AG08395 (cell line): ENCODE data around the gene KIF16B.
"Not testable (repeated sequence)": the region's sequence is repeated elsewhere in the genome, so short reads cannot be mapped to it uniquely, and the experiment has no call there.

Source experiments
- DNase-seq: peaks from one replicate; pipeline ENCODE4 v3.0.0; 2012; ENCODE audit warnings: mixed read lengths, low spot score

Gene KIF16B, protein sequence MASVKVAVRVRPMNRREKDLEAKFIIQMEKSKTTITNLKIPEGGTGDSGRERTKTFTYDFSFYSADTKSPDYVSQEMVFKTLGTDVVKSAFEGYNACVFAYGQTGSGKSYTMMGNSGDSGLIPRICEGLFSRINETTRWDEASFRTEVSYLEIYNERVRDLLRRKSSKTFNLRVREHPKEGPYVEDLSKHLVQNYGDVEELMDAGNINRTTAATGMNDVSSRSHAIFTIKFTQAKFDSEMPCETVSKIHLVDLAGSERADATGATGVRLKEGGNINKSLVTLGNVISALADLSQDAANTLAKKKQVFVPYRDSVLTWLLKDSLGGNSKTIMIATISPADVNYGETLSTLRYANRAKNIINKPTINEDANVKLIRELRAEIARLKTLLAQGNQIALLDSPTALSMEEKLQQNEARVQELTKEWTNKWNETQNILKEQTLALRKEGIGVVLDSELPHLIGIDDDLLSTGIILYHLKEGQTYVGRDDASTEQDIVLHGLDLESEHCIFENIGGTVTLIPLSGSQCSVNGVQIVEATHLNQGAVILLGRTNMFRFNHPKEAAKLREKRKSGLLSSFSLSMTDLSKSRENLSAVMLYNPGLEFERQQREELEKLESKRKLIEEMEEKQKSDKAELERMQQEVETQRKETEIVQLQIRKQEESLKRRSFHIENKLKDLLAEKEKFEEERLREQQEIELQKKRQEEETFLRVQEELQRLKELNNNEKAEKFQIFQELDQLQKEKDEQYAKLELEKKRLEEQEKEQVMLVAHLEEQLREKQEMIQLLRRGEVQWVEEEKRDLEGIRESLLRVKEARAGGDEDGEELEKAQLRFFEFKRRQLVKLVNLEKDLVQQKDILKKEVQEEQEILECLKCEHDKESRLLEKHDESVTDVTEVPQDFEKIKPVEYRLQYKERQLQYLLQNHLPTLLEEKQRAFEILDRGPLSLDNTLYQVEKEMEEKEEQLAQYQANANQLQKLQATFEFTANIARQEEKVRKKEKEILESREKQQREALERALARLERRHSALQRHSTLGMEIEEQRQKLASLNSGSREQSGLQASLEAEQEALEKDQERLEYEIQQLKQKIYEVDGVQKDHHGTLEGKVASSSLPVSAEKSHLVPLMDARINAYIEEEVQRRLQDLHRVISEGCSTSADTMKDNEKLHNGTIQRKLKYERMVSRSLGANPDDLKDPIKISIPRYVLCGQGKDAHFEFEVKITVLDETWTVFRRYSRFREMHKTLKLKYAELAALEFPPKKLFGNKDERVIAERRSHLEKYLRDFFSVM (N-terminal part only)

DNA sequence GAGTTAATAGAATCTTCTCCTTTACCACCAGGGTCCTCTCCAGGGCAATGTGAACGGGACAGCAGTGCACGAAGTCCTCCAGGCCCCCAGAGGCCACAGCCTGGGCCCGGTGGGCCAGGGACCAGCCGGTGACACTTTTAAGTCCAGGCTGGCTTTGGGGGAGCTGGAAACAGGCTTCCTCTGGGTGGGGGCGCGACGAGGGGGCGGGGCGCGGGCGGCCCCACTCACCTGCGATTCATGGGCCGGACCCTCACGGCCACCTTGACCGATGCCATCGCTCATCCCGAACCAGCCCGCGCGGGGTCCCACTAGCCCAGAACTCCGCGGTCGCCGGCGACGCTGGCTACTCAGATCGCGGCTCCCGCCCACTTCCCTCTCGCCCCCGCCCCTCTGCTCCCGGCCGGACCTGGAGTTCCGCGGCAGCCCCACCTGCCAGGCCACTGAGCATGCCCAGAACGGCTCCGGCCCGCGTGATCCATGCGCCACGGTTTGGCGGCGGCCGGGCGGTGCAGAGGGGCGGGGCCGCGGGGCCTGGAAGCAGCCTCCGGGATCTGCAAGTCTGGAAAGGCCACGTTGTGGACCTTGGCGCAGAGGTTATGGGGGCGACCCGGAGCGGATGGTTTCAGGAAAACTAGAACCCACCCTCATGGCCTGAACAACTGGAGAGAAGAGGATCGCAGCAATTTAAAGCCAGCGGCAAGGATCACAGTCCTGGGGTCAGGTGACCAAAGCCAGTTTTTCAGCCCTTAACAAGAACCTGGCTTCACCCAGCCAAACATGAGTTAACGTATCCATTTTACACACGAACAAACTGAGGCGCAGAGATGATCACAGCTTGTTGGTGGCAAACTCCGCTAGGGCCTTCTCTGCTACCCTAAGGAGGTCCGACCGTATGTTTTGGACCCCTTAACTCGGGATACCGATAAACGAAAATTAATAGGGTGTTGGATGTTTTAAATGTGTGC lies at the start of gene KIF16B:
KIF16B (minus strand) TSS at position 448 of the 965 bp plus-strand sequence; CDS start at position 275, 173 bp downstream.
- peak; percentile 89 for DNase-seq

DNA sequence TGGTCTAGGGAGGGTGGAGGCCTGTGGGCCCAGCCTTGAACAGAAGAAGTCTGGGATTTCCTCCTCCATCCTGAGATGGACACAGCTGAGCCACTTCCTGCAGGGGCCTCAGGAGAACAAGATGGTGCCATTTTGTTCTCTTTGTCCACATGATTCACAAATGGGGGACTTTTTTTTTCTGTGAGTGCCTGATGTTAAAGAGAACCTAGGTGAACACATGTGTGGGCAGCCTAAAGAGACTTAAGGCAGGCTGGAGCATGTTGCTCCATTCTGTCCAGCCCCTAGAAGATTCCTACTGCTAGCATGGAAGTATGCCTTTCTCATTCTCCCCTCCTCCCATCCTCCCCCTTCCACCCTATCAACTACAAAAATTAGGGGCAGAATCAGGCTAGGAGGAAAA lies 49.3 kb upstream of the KIF16B start:
- no peak for DNase-seq

- no peak for DNase-seq
These were observed 48.3 kb upstream of the KIF16B start for GRCh38 chr20:16621435-16622141.

GRCh38 chr20:16620961-16621360 lies 47.7 kb upstream of the KIF16B start:
- DNase-seq: no peak

- DNase-seq: no peak
These were observed 46.7 kb upstream of the KIF16B start for GRCh38 chr20:16619953-16620352.

DNA sequence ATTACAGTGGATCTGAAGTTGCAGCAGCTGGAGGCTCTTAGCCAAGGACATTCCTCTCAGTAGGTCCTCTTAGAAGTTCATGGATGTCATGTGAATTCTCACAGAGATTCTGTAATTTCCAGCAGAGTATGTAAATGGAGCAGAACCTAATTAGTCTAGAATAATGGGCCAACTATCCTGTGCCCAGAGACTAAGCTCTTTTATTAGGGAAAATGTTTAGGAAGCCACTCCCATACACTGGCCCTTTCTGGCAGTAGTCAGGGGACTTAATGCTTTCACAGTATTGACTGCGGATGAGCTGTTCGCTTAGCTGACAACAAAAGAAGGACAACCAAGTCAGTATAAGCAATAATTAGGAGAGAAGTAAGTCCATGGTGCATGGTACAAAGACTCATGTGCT lies 43.8 kb upstream of the KIF16B start:
- no peak for DNase-seq

DNA sequence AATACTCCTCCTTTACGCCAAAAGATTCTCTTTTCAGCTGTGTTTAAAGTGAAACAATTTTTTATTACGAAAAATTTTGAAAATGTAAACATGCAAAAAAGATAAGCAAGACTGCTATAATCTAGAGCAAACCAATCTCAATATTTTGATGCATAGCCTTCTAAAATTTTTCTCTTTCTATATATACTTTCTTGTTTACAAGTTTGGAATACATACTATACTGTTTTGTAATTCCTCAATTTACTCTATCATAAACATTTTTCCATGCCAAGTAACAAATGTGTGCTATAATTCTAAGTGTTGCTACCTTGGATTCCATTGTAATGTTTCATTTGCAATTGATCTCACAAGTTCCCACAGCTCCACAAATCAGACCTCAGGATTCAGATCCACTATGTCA lies 43.1 kb upstream of the KIF16B start:
- no peak for DNase-seq

DNA sequence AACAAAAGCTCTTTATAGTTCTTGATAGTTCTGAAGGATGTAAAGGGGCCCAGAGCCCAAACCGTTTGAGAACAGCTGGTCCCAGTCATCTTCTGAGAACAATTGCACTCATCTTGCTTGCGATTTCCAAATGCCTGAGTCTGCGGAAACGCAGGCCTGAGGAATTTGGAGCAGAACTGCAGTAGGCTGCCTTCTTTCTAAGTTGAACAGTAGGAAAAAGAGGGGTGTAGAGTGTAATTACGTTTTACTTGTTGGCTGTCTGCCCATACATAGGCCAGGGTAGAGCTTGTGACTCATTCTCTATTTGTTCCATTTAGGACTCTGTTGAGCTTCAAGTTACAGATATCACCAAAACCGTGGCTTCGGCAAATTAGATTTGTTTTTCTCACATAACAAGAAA lies 42.0 kb upstream of the KIF16B start:
- DNase-seq: peak; percentile 20

DNA sequence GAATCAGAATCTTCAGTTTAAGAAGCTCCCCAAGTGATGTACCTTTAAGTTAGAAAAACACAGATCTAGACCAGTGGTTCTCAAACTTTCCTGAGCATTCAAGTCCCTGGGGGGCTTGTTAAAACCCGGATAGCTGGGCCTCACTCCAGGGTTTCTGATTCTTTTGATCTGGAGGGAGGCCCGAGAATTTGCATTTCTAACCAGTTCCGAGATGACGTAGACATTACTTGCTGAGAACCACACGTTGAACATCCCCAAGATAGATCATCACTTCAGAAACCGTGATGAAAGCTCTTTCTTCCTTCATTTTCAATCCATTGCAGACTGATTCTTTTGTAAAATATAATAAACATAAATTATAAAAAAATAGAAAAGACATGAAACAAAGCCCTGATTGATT lies 40.7 kb upstream of the KIF16B start:
- no peak for DNase-seq

- DNase-seq: no peak
These were observed 39.5 kb upstream of the KIF16B start for GRCh38 chr20:16612706-16613105.

DNA sequence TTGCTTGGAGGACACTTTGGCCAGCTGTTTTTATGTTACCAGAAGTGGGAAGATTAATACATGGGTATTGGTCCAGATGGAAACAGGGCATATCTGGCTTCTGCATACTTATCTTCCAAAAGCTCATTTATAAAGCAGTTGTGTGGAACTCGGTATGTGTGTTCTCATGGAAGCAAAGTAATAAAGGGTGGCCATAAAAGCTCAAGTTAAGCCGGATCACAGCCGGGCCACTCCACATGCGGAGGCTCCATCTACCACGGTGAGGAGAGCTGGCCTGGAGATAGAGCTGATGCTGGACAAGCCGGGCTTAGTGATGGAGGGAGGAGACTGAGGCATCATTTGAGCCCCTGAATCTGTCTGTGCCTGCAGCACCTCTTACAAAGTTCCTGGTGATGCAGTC lies 38.6 kb upstream of the KIF16B start:
- no peak for DNase-seq

DNA sequence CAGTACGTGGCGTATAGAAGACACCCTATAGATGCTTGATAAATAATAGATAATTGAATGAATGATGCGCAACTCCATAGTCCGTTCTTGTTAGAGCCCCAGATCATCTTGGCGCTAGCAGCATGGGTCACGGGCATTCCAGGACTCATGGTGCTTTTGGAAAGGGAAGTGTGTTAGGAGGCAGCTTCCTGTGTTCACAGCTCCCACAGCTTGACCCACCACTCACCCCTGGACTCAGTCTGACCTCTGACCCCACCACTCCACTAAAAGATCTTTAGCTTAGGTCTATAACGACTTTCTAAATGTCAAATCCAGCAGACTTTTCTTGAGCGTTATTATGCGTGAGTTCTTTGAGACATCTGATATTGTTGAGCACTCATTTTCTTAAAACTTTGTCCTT lies 35.8 kb upstream of the KIF16B start:
- DNase-seq: no peak

DNA sequence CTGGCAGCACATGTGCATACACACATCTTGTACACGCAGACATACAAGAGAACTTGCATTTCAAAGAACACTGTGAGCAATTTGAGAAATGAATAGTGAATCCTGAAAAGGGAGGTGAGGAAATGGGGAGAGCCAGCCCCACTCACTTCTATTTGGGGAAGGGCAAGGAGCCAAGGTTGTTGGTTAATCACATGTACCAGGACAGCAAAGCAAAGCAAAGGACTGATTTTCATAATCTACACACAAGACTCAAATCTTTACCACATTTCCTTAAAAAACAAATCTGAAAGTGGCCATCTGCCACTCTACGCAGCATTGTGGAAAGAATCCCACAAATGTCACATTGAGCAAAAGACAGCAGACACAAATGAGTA lies 35.0 kb upstream of the KIF16B start:
- DNase-seq: no peak

DNA sequence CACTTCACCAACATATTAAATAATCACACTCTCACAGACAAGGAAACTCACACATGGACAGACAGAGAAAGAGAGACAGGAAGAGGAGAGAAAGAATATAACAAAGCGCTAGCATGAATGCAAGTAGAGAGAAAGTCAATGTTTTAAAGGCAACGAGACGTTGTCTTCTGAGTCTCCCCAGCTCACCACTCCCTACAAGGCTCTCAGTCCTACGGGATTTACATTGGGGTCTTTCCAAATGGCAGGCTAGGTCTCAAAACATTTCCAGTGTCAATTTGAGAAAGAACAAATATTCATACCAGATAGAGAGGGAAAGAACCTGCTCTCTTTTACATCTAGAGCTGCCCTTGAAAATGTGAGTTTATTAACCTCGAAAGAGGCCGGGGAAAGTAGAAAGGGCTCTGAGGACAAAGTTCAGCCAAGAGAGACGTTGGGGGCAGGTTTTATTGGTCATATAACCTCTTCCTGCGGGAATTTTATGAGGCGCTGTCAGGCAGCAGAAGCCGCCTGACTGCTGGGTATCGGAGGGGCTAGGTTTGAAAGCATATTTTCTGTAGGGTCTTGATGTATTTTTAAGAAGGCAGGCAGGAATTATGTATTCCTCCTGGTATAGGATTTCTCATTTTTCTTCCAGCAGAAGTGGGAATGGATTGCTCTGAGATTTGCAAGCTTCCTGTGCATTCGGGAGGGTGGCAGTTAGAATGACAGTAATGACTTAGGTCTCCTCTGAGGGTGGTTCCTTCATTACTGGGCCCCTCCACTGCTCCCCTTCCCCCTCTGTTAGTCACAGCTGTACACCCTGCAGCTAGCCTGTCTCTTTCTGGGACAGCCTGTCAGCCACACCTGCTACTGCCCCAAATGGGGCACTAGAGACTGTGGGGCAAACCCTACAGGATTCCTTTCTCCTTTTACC lies 34.4 kb upstream of the KIF16B start:
- DNase-seq: no peak

- DNase-seq: no peak
These were observed 33.3 kb upstream of the KIF16B start for GRCh38 chr20:16606468-16607070.

DNA sequence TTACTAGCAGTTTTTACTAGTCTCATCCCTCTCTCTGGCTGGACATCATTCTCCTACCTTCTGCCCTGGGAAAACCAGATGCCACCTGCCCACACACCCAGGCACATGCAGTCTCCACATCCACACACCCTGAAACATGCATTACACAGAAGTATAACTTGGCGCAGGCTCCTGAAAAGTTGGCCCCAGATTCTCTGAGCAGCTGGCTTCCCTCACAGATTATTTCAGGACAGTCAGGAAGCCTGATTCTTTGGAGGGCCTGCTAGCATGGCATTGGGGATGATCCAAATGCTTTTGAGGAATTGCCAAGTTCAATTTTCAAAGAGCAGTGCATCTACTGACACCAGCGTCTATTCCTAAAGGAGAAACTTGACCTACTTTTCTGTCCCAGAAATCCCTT lies 27.8 kb upstream of the KIF16B start:
- DNase-seq: no peak

- DNase-seq: no peak
These were observed 26.0 kb upstream of the KIF16B start for GRCh38 chr20:16599257-16599656.

DNA sequence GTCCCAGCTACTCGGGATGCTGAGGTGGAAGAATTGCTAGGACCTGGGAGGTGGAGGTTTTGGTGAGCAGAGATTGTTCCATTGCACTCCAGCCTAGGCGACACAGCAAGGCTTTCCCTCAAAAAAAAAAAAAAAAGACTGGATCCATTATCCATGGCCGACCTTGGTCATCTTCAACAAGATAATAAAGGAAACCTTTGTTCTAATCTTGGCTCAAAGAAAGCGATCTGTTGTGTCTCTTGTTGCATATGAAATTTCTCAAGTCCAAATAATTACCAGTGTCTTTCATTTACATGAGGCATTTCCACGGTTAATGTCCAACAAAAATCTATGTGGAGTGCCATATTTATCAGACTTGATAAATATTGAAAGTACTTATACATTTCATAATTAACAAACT lies 23.7 kb upstream of the KIF16B start:
- DNase-seq: no peak

- not testable (repeated sequence) for DNase-seq
These were observed 23.2 kb upstream of the KIF16B start for GRCh38 chr20:16596404-16596803.
